SU-DHL-6 (cell line): ENCODE data around the gene ACTL6A.

Experiments
- H2AFZ ChIP-seq: fragments of 200-600 bp; sonication (generic); 2 replicates; pipeline ENCODE4 v1.6.1; 2014; ENCODE audit warnings: low read depth, mild to moderate bottlenecking, moderate library complexity, mixed read lengths, antibody characterized with exemption, low read length; ENCODE audit not compliant: severe bottlenecking
- H3F3A ChIP-seq: fragments of 200-600 bp; shearing (Covaris generic); 2 replicates; pipeline ENCODE4 v1.6.0; 2016; ENCODE audit warnings: antibody characterized with exemption, mild to moderate bottlenecking; ENCODE audit not compliant: insufficient read depth
- H3K27ac ChIP-seq: fragments of 200-600 bp; sonication (generic); 2 replicates; pipeline ENCODE4 v1.5.1; 2016; ENCODE audit warnings: low read depth, mild to moderate bottlenecking, low read length, moderate library complexity, mixed read lengths
- H3K27me3 ChIP-seq: fragments of 200-600 bp; sonication (generic), shearing (Covaris generic); 2 replicates; pipeline ENCODE4 v1.6.0; 2014; ENCODE audit warnings: mild to moderate bottlenecking, low read length
- H3K36me3 ChIP-seq: fragments of 200-600 bp; sonication (generic); 2 replicates; pipeline ENCODE4 v1.6.1; 2014; ENCODE audit warnings: mild to moderate bottlenecking, low read length, mixed read lengths
- H3K4me2 ChIP-seq: fragments of 300-600, 200-600 bp; shearing (Covaris generic), sonication (generic); 2 replicates; pipeline ENCODE4 v1.6.0; 2014; ENCODE audit warnings: low read length, low read depth, mild to moderate bottlenecking; ENCODE audit not compliant: poor library complexity, severe bottlenecking
- H3K4me3 ChIP-seq: fragments of 200-600 bp; sonication (generic); 2 replicates; pipeline ENCODE4 v1.5.1; 2014; ENCODE audit warnings: antibody characterized with exemption, low read length, mild to moderate bottlenecking, mixed read lengths; ENCODE audit not compliant: insufficient read depth, poor library complexity, severe bottlenecking
- H3K79me2 ChIP-seq: fragments of 200-600 bp; sonication (generic); 2 replicates; pipeline ENCODE4 v1.6.1; 2014; ENCODE audit warnings: mild to moderate bottlenecking, low read length, moderate library complexity; ENCODE audit not compliant: insufficient read depth
- H3K9ac ChIP-seq: fragments of 200-600 bp; sonication (generic); 2 replicates; pipeline ENCODE4 v1.7.0; 2014; ENCODE audit warnings: mild to moderate bottlenecking, low read length
- H3K9me2 ChIP-seq: fragments of 200-600 bp; sonication (generic); replicated peaks from 2 replicates; pipeline ENCODE4 v1.6.1; 2014; ENCODE audit warnings: low read length; ENCODE audit not compliant: insufficient read depth
- H3K9me3 ChIP-seq: fragments of 200-600 bp; sonication (generic); 2 replicates; pipeline ENCODE4 v1.6.1; 2014; ENCODE audit warnings: low read length, mixed read lengths; ENCODE audit not compliant: insufficient read depth
- H4K20me1 ChIP-seq: fragments of 200-600 bp; sonication (generic); 2 replicates; pipeline ENCODE4 v1.6.1; 2014; ENCODE audit warnings: low read depth, mild to moderate bottlenecking, antibody characterized with exemption, low read length, moderate library complexity, mixed read lengths
- EZH2phosphoT487 ChIP-seq: fragments of 200-600 bp; sonication (generic), shearing (Covaris generic); conservative IDR thresholded peaks from 2 replicates; pipeline ENCODE4 v1.6.1; 2018; ENCODE audit warnings: mild to moderate bottlenecking, antibody characterized with exemption, low read length, moderate library complexity, mixed read lengths
- TF ChIP-seq, protein P1 (sequence below): fragments of 200-600 bp; sonication (generic); IDR thresholded peaks from one replicate; pipeline ENCODE4 v1.5.1; 2017; ENCODE audit warnings: antibody characterized with exemption, mild to moderate bottlenecking, low read length, moderate library complexity; ENCODE audit not compliant: insufficient read depth, poor library complexity, severe bottlenecking

ACTL6A gene

GRCh38 chr3:179599531-179599930 is 36.8 kb downstream of the ACTL6A start:
- H3K4me3 ChIP-seq, result no peak overlapping the region
- H3K27me3 ChIP-seq, result no peaks in the 10 kb centered on the region
- no peaks in the 10 kb centered on the region for H4K20me1 ChIP-seq
- H3K9ac ChIP-seq, result no peak overlapping the region
- H3K9me2 ChIP-seq, result no peaks in the 10 kb centered on the region
- no peaks in the 10 kb centered on the region for H3K9me3 ChIP-seq
- TF ChIP-seq, protein P1, sequence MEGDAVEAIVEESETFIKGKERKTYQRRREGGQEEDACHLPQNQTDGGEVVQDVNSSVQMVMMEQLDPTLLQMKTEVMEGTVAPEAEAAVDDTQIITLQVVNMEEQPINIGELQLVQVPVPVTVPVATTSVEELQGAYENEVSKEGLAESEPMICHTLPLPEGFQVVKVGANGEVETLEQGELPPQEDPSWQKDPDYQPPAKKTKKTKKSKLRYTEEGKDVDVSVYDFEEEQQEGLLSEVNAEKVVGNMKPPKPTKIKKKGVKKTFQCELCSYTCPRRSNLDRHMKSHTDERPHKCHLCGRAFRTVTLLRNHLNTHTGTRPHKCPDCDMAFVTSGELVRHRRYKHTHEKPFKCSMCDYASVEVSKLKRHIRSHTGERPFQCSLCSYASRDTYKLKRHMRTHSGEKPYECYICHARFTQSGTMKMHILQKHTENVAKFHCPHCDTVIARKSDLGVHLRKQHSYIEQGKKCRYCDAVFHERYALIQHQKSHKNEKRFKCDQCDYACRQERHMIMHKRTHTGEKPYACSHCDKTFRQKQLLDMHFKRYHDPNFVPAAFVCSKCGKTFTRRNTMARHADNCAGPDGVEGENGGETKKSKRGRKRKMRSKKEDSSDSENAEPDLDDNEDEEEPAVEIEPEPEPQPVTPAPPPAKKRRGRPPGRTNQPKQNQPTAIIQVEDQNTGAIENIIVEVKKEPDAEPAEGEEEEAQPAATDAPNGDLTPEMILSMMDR, result no peak
- TF ChIP-seq EZH2phosphoT487, result no peak
- H3K79me2 ChIP-seq, result peaks cover 37% of the 10 kb centered on the region
- no peak overlapping the region for H3K4me2 ChIP-seq
- no peaks in the 10 kb centered on the region for H3F3A ChIP-seq
- H3K27ac ChIP-seq, result no peak overlapping the region
- no peak overlapping the region for H2AFZ ChIP-seq
- peaks cover 35% of the 10 kb centered on the region; the same call in 1 of the 2 replicates for H3K36me3 ChIP-seq

DNA sequence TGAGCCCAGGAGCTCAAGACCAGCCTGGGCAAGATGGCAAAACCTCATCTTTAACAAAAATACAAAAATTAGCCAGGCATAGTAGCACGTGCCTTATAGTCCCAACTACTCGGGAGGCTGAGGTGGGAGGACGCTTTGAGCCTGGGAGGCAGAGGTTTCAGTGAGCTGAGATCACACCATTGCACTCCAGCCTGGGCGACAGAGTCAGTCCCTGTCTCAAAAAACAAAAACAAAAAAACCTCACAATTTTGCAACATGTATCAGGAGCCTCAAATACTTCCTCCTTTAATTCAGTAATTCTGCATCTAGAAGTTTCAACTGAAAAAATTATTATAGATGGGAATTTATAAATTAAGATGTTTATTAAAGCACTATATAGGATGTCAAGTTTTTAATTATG is 40.6 kb downstream of the ACTL6A start:
- Histone ChIP-seq H3K27me3 (no peaks in the 10 kb centered on the region), H3K9ac (peak overlapping the region; percentile 79), H3K9me3 (no peaks in the 10 kb centered on the region), H4K20me1 (no peaks in the 10 kb centered on the region), H3K4me2 (peak overlapping the region; percentile 95), H3K27ac (no peak overlapping the region), H3K9me2 (no peaks in the 10 kb centered on the region), H2AFZ (no peak overlapping the region), H3K79me2 (peaks cover 51% of the 10 kb centered on the region), H3F3A (peaks cover 17% of the 10 kb centered on the region), H3K4me3 (peak overlapping the region; percentile 79), H3K36me3 (peaks cover 12% of the 10 kb centered on the region; the same call in 1 of the 2 replicates)
- TF ChIP-seq, protein P1, result no peak
- no peak for TF ChIP-seq EZH2phosphoT487

GRCh38 chr3:179603831-179604230 is 41.1 kb downstream of the ACTL6A start:
- H3K4me3 ChIP-seq, result peak overlapping the region; percentile 79
- no peaks in the 10 kb centered on the region for H3K9me2 ChIP-seq
- H3K4me2 ChIP-seq, result peak overlapping the region; percentile 95
- peak overlapping the region; percentile 79 for H3K9ac ChIP-seq
- no peaks in the 10 kb centered on the region for H4K20me1 ChIP-seq
- H3K27me3 ChIP-seq, result no peaks in the 10 kb centered on the region
- peaks cover 12% of the 10 kb centered on the region; the same call in 1 of the 2 replicates for H3K36me3 ChIP-seq
- H3K9me3 ChIP-seq, result no peaks in the 10 kb centered on the region
- H2AFZ ChIP-seq, result peak overlapping the region; percentile 86
- peak overlapping the region; percentile 49 for H3K27ac ChIP-seq
- no peak for TF ChIP-seq EZH2phosphoT487
- TF ChIP-seq, protein P1, result no peak
- H3F3A ChIP-seq, result peaks cover 17% of the 10 kb centered on the region
- peaks cover 51% of the 10 kb centered on the region for H3K79me2 ChIP-seq
